Naive thymus-derived CD4-positive, alpha-beta T cell (primary cell): ENCODE results near the gene CCDC102B. TPM values are rescaled to one million over a fixed set of nuclear protein-coding genes. Genes with fewer than 3 reads are reported as not detected.

Experiments used
- ATAC-seq: fragments of 150-1000 bp; cut with Tn5 transposase; 2 replicates; pipeline ENCODE4 v1.10.0; 2021; ENCODE audit warnings: mild to moderate bottlenecking, moderate library complexity
- CTCF ChIA-PET: fragments of 350-600 bp; sonication (Branson Sonifier 250); formaldehyde crosslinking; loops from one replicate; lab custom pipeline; 2021; ENCODE audit warnings: antibody characterized with exemption; lab: Charles Lee
- POLR2A ChIA-PET: fragments of 350-600 bp; sonication (Branson Sonifier 250); formaldehyde crosslinking; loops from one replicate; lab custom pipeline; 2021; ENCODE audit warnings: antibody characterized with exemption, inconsistent platforms; lab: Charles Lee
- DNase-seq, 9 donors: peaks; one replicate each; pipeline versions ENCODE4 v3.0.0 to v3.0.0-alpha.2; 2020 to 2022; ENCODE audit warnings: mixed read lengths in 1 of 9
- H3K27ac ChIP-seq: one replicate; pipeline ENCODE4 v1.7.0; 2013; ENCODE audit warnings: mild to moderate bottlenecking, low read depth, low read length, moderate library complexity
- H3K27me3 ChIP-seq, 2 donors: one replicate each; pipeline ENCODE4 v1.7.0; 2013; ENCODE audit warnings: low read length in 2 of 2, mild to moderate bottlenecking in 2 of 2, moderate library complexity in 2 of 2; ENCODE audit not compliant: control insufficient read depth in 2 of 2, insufficient read depth in 2 of 2
- H3K36me3 ChIP-seq, 3 experiments: 1 replicate in 2 of 3; 2 replicates in 1 of 3; pipeline ENCODE4 v1.7.0; 2013; ENCODE audit warnings: low read length in 3 of 3, mild to moderate bottlenecking in 3 of 3, moderate library complexity in 1 of 3; ENCODE audit not compliant: insufficient read depth in 3 of 3, control insufficient read depth in 2 of 3
- H3K4me1 ChIP-seq, 2 donors: one replicate each; pipeline ENCODE4 v1.7.0; 2013; ENCODE audit warnings: low read length in 2 of 2, mild to moderate bottlenecking in 2 of 2, moderate library complexity in 1 of 2; ENCODE audit not compliant: control insufficient read depth in 2 of 2, insufficient read depth in 2 of 2
- H3K4me3 ChIP-seq: 2 replicates; pipeline ENCODE4 v1.7.0; 2013; ENCODE audit warnings: mild to moderate bottlenecking, low read length
- H3K9me3 ChIP-seq, 3 experiments: 1 replicate in 2 of 3; 2 replicates in 1 of 3; pipeline ENCODE4 v1.7.0; 2013; ENCODE audit warnings: low read length in 3 of 3; ENCODE audit not compliant: control insufficient read depth in 2 of 3
- H3K27ac Mint-ChIP-seq, 9 donors: one replicate each; pipeline ENCODE4 v1.8.0; 2020 to 2022; ENCODE audit warnings: mixed read lengths in 9 of 9, mild to moderate bottlenecking in 8 of 9, moderate library complexity in 5 of 9, inconsistent platforms in 2 of 9
- H3K27me3 Mint-ChIP-seq, 5 donors: one replicate each; pipeline ENCODE4 v1.8.0; 2021 to 2022; ENCODE audit warnings: mixed read lengths in 5 of 5, mild to moderate bottlenecking in 1 of 5
- H3K36me3 Mint-ChIP-seq, 5 donors: one replicate each; pipeline ENCODE4 v1.8.0; 2020 to 2022; ENCODE audit warnings: mixed read lengths in 5 of 5, mild to moderate bottlenecking in 3 of 5, inconsistent platforms in 1 of 5
- H3K4me1 Mint-ChIP-seq, 7 donors: one replicate each; pipeline ENCODE4 v1.8.0; 2020 to 2022; ENCODE audit warnings: mixed read lengths in 7 of 7, mild to moderate bottlenecking in 3 of 7, inconsistent platforms in 1 of 7
- H3K4me3 Mint-ChIP-seq, 10 donors: one replicate each; pipeline ENCODE4 v1.8.0; 2020 to 2022; ENCODE audit warnings: mild to moderate bottlenecking in 10 of 10, mixed read lengths in 10 of 10, moderate library complexity in 6 of 10, inconsistent platforms in 2 of 10
- H3K9me3 Mint-ChIP-seq, 11 donors: one replicate each; pipeline ENCODE4 v1.8.0; 2020 to 2022; ENCODE audit warnings: mixed read lengths in 11 of 11, mild to moderate bottlenecking in 4 of 11, inconsistent platforms in 1 of 11, moderate library complexity in 1 of 11
- intact Hi-C, 2 donors: fragments of 100-400 bp; cut with micrococcal nuclease; formaldehyde crosslinking; loops; one replicate each; pipeline ENCODE4 v1.15.1; 2023
- polyA plus RNA-seq, 2 donors: library from polyadenylated mRNA; unstranded; fragments of 300-500 nt; fragmentation: Illumina TruSeq; gene quantifications; one replicate each; pipeline ENCODE4 v1.2.3, GENCODE V29; 2021
- total RNA-seq, 6 experiments: library from RNA in 5 of 6; stranded (reverse) in 5 of 6; gene quantifications; 1 replicate in 5 of 6; 2 replicates in 1 of 6; pipeline ENCODE4 v1.2.3 and lab custom pipeline; 2021 to 2026

CCDC102B gene
- total and polyA plus RNA-seq, 7 experiments from 2014 or later = 2.7 to 10.9 (median 6.4) TPM

DNA sequence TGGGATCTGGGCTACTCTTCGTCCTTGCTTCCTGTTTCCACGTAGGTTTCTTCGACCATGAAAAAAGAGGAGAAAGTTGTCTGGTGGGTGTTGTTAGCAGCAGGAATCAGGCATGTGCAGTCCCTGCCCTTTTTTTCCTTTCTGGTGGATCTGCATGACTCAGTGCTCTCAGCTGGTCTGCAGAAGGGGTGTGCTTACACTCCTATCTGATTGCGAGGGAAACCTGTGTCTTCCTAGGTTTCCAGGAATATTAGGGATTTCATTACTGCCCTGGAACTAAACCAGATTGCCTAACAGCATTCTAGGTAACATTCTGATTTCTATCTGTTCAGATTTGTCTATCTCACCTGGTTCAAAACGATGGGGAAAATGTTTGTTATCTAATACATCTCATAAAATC, 174.3 kb downstream of the CCDC102B start:
- Mint-ChIP-seq H3K27me3 (no peaks in the 10 kb centered on the region), H3K4me3 (no peak overlapping the region), H3K36me3 (no peaks in the 10 kb centered on the region), H3K9me3 (no peaks in the 10 kb centered on the region), H3K4me1 (no peaks in the 10 kb centered on the region), H3K27ac (no peak overlapping the region)
- Histone ChIP-seq H3K4me3 (no peak overlapping the region), H3K9me3 (no peaks in the 10 kb centered on the region), H3K27me3 (no peaks in the 10 kb centered on the region), H3K36me3 (no peaks in the 10 kb centered on the region), H3K4me1 (no peaks in the 10 kb centered on the region), H3K27ac (no peak overlapping the region)
- DNase-seq = no peak
- intact Hi-C loops = no loop called here
- ChIA-PET POLR2A (no interaction called here), CTCF (no interaction called here)
- ATAC-seq = no peak

DNA sequence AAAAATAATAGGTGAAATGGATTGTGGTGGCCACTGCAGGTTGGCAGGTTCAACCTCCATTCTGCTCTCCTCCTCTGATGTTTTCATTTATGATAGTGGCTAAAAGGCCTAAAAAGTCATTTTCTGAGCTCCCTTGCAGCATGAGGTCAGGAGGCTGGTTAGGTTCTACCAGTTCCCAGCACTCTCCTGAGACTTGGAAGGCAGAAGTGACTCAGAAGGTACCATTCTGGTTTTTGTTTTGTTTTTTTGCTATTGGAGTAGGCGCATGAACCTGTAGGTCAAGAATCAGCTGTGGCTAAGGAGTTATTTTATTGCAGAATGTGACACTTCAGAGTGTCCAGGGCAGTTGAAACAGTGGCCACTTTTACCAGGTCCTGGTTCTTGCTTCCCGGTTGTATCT, 181.9 kb downstream of the CCDC102B start:
- POLR2A ChIA-PET = no interaction called here
- Histone ChIP-seq H3K27me3 (no peaks in the 10 kb centered on the region), H3K4me3 (no peak overlapping the region), H3K4me1 (no peaks in the 10 kb centered on the region), H3K27ac (no peak overlapping the region), H3K9me3 (no peaks in the 10 kb centered on the region), H3K36me3 (no peaks in the 10 kb centered on the region)
- DNase-seq (no peak), ATAC-seq (no peak)
- no peak overlapping the region for H3K27ac Mint-ChIP-seq
- no peaks in the 10 kb centered on the region for H3K27me3 Mint-ChIP-seq
- CTCF ChIA-PET = no interaction called here
- intact Hi-C loops = no loop called here
- H3K4me1 Mint-ChIP-seq = no peaks in the 10 kb centered on the region
- H3K9me3 Mint-ChIP-seq = peaks cover 0 to 1% (median 0%) of the 10 kb centered on the region in 11 donors
- no peak overlapping the region for H3K4me3 Mint-ChIP-seq
- H3K36me3 Mint-ChIP-seq = peaks cover 0 to 5% (median 0%) of the 10 kb centered on the region in 5 donors

DNA sequence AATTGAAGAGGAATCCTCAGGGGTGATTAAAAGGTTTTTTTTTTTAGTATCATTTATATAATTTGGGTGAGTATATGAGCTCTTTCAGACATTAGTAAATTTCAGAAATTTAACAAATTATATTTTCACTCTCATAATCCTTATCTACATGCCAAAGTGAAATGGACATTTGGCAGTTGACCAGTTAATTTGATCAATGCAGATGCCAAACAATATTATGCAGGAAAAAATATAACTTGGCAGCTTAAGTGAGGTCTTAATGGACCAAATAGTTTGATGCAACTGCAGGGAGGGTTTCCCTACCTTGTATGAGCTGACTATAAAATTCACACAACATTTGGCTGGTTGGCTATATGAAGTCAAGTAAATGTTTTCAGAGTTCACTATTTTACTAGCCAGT, 185.2 kb downstream of the CCDC102B start:
- CTCF ChIA-PET = no interaction called here
- Mint-ChIP-seq H3K27me3 (no peaks in the 10 kb centered on the region), H3K36me3 (peaks cover 0 to 5% (median 0%) of the 10 kb centered on the region in 5 donors), H3K27ac (no peak overlapping the region), H3K4me1 (no peaks in the 10 kb centered on the region), H3K9me3 (peaks cover 0 to 18% (median 5%) of the 10 kb centered on the region in 11 donors), H3K4me3 (no peak overlapping the region)
- DNase-seq (no peak), ATAC-seq (no peak)
- H3K36me3 ChIP-seq = no peaks in the 10 kb centered on the region
- H3K27me3 ChIP-seq = no peaks in the 10 kb centered on the region
- intact Hi-C loops = no loop called here
- no peaks in the 10 kb centered on the region for H3K4me1 ChIP-seq
- no peaks in the 10 kb centered on the region for H3K9me3 ChIP-seq
- H3K4me3 ChIP-seq = no peak overlapping the region
- H3K27ac ChIP-seq = no peak overlapping the region
- POLR2A ChIA-PET = no interaction called here

DNA sequence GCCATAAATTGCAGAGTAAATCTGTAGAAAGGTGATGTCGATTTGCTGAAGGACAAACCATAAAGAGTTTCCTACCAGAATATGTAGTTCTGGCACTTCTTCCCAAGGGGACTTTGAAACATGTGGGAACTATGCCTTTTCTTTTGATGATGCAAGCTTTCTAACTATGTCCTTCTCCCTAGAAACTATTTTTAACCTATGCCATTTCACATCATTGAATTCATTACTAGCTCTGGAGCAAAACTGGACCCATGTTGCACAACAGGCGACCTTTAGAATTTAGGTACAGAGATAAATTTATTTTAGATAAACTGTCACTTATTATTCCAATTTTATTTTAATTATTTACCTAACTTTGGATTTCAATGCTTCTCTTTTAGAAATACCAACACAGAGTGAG, 186.5 kb downstream of the CCDC102B start:
- CTCF ChIA-PET = no interaction called here

DNA sequence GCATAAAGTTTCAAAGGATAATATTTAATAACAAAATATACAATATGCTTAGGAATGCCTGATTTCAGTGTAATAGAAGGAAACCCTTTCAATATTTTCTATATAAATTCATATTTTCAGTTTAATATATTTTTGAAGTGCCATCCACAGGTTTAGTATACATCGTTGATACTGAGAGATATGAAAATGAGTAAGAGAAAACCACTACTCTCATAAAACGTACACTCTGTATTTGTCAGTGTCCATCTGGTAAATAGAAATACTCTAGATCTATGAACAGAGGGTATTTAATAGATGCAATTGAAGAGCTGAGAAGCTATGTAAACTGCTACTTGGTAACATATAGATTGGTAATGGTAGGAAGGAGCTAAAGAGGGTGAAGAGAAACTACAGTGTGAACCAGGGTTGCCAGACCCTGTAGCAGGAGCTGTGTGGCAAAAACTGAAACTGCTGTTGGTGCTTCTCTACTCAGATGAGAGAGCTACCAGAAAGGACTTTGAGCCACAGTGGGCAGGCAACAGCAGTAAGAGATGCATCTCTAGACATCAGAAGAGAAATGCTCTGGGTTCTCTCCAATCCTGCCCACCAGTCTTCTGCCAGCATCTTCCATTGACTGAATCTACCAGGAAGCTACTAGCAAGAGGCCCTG, 187.4 kb downstream of the CCDC102B start:
- ATAC-seq = no peak
- Mint-ChIP-seq H3K9me3 (peaks cover 0 to 19% (median 6%) of the 10 kb centered on the region in 11 donors), H3K36me3 (peaks cover 0 to 5% (median 0%) of the 10 kb centered on the region in 5 donors), H3K4me3 (no peak overlapping the region), H3K27me3 (no peaks in the 10 kb centered on the region), H3K4me1 (no peaks in the 10 kb centered on the region), H3K27ac (no peak overlapping the region)
- POLR2A ChIA-PET = no interaction called here
- no peaks in the 10 kb centered on the region for H3K27me3 ChIP-seq
- no peak for DNase-seq
- no peak overlapping the region for H3K27ac ChIP-seq
- H3K4me3 ChIP-seq = no peak overlapping the region
- no peaks in the 10 kb centered on the region for H3K36me3 ChIP-seq
- H3K4me1 ChIP-seq = no peaks in the 10 kb centered on the region
- H3K9me3 ChIP-seq = no peaks in the 10 kb centered on the region
- CTCF ChIA-PET = no interaction called here
- intact Hi-C loops = no loop called here

More for the DNA sequence above, 186.5 kb downstream of the CCDC102B start:
- DNase-seq (no peak), ATAC-seq (no peak)
- POLR2A ChIA-PET = no interaction called here
- no peak overlapping the region for H3K4me3 Mint-ChIP-seq
- intact Hi-C loops = no loop called here
- H3K4me1 ChIP-seq = no peaks in the 10 kb centered on the region
- H3K9me3 ChIP-seq = no peaks in the 10 kb centered on the region
- H3K27me3 ChIP-seq = no peaks in the 10 kb centered on the region
- H3K36me3 ChIP-seq = no peaks in the 10 kb centered on the region
- H3K4me3 ChIP-seq = no peak overlapping the region
- peaks cover 0 to 19% (median 6%) of the 10 kb centered on the region in 11 donors for H3K9me3 Mint-ChIP-seq
- peaks cover 0 to 5% (median 0%) of the 10 kb centered on the region in 5 donors for H3K36me3 Mint-ChIP-seq
- H3K4me1 Mint-ChIP-seq = no peaks in the 10 kb centered on the region
- H3K27ac ChIP-seq = no peak overlapping the region
- H3K27me3 Mint-ChIP-seq = no peaks in the 10 kb centered on the region
- H3K27ac Mint-ChIP-seq = no peak overlapping the region

DNA sequence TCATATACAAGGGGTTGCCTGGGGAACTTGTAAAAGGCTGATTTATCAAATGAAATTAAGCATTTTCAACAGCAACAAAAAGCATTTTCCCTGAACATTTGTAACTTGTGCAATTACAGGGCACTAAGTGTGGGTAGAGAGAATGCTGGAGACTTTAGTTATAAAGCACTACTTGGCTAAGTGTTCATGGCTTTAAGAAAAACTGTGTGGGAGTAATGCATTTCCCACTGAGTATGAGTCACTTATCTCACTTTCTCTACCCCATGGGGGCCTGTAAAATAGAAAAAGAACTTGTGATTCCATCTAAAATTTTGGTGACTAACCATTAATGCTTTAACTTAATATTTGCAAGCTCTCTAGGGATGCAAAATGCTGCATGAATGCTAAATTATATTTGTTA, 193.4 kb downstream of the CCDC102B start:
- Histone ChIP-seq H3K27me3 (no peaks in the 10 kb centered on the region), H3K4me1 (no peaks in the 10 kb centered on the region), H3K4me3 (no peak overlapping the region), H3K9me3 (no peaks in the 10 kb centered on the region), H3K36me3 (no peaks in the 10 kb centered on the region), H3K27ac (no peak overlapping the region)
- Mint-ChIP-seq H3K27me3 (no peaks in the 10 kb centered on the region), H3K9me3 (peaks cover 0 to 14% (median 6%) of the 10 kb centered on the region in 11 donors), H3K4me1 (peaks cover 0 to 2% (median 0%) of the 10 kb centered on the region in 7 donors), H3K27ac (no peak overlapping the region), H3K36me3 (no peaks in the 10 kb centered on the region), H3K4me3 (no peak overlapping the region)
- intact Hi-C loops = no loop called here
- ChIA-PET POLR2A (no interaction called here), CTCF (no interaction called here)
- no peak for ATAC-seq
- DNase-seq = no peak
